Upper lobe of right lung (tissue), 1 donor: ENCODE results near the gene ANKRD24. TPM values are rescaled to one million over a fixed set of nuclear protein-coding genes. Genes with fewer than 3 reads are reported as not detected.
"Not testable (repeated sequence)": the region's sequence is repeated elsewhere in the genome, so short reads cannot be mapped to it uniquely, and the experiment has no call there.

ENCODE experiments used
- ATAC-seq: fragments of 200-7000 bp; cut with Tn5 transposase; one replicate; pipeline ENCODE4 v1.9.1; 2020; ENCODE audit warnings: mild to moderate bottlenecking, moderate library complexity
- DNase-seq: peaks from one replicate; pipeline ENCODE4 v3.0.0-alpha.2; 2020
- H3K27ac ChIP-seq: fragments of 200-600 bp; one replicate; pipeline ENCODE4 v1.8.0; 2022
- H3K27me3 ChIP-seq: fragments of 200-600 bp; one replicate; pipeline ENCODE4 v1.8.0; 2022; ENCODE audit warnings: mild to moderate bottlenecking
- H3K36me3 ChIP-seq: fragments of 200-600 bp; one replicate; pipeline ENCODE4 v1.8.0; 2022
- H3K4me1 ChIP-seq: fragments of 200-600 bp; one replicate; pipeline ENCODE4 v1.8.0; 2022
- H3K4me3 ChIP-seq: fragments of 200-600 bp; one replicate; pipeline ENCODE4 v1.8.0; 2022; ENCODE audit warnings: mild to moderate bottlenecking
- H3K9me3 ChIP-seq: fragments of 200-600 bp; one replicate; pipeline ENCODE4 v1.8.0; 2022
- intact Hi-C: fragments of 100-400 bp; cut with DNase I; formaldehyde crosslinking; loops from one replicate; pipeline ENCODE4 v1.11.0; 2022
- total RNA-seq: library from RNA; stranded (reverse); fragmentation: NEBNext Ultra II Directional; extraction: Animal tissue kit (Norgen Biotek cat#: 25700); gene quantifications from one replicate; pipeline ENCODE4 v1.2.1, GENCODE V29; 2021
- TF ChIP-seq, protein P1 (sequence below): fragments of 200-600 bp; IDR thresholded peaks from one replicate; pipeline ENCODE4 v1.8.0; 2022; ENCODE audit warnings: antibody characterized with exemption
- donor health status: DM: no; HTN: yes; CAD: no; lungs with severe emphysema.

The ANKRD24 gene
- total RNA-seq, 1 donor from 2014 or later: 2.3 TPM

DNA sequence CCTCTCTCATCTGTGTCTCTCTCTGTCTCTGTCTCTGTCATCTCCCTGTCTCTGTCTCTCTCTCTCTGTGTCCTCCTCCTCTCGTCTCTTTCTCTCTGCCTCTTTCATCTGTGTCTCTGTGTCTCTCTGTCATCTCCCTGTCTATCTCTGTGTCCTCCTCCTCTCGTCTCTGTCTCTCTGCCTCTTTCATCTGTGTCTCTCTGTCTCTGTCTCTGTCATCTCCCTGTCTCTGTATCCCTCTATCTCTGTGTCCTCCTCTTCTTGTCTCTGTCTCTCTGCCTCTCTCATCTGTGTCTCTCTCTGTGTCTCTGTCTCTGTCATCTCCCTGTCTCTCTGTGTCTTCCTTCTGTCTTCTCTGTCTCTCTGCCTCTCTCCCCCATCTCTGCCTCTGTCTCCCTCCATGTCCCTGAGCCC is 46.3 kb downstream of the ANKRD24 start:
- Histone ChIP-seq H3K36me3 (no peaks in the 10 kb centered on the region), H3K27me3 (peaks cover 42% of the 10 kb centered on the region), H3K27ac (no peak overlapping the region), H3K4me1 (peaks cover 5% of the 10 kb centered on the region), H3K9me3 (no peaks in the 10 kb centered on the region), H3K4me3 (no peak overlapping the region)
- DNase-seq (no peak), ATAC-seq (no peak)
- TF ChIP-seq, protein P1, sequence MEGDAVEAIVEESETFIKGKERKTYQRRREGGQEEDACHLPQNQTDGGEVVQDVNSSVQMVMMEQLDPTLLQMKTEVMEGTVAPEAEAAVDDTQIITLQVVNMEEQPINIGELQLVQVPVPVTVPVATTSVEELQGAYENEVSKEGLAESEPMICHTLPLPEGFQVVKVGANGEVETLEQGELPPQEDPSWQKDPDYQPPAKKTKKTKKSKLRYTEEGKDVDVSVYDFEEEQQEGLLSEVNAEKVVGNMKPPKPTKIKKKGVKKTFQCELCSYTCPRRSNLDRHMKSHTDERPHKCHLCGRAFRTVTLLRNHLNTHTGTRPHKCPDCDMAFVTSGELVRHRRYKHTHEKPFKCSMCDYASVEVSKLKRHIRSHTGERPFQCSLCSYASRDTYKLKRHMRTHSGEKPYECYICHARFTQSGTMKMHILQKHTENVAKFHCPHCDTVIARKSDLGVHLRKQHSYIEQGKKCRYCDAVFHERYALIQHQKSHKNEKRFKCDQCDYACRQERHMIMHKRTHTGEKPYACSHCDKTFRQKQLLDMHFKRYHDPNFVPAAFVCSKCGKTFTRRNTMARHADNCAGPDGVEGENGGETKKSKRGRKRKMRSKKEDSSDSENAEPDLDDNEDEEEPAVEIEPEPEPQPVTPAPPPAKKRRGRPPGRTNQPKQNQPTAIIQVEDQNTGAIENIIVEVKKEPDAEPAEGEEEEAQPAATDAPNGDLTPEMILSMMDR: no peak
- intact Hi-C loops: no loop called here

GRCh38 chr19:4229179-4229931 is 46.9 kb downstream of the ANKRD24 start, which contains the start of gene EBI3:
Gene EBI3, plus strand, starts transcription at chr19:4229523. Its CDS starts 28 bp downstream, at chr19:4229551.
- peak; percentile 49 for ATAC-seq
- TF ChIP-seq, protein P1: no peak
- no peak within 1 kb of the TSS for H3K27ac ChIP-seq

DNA sequence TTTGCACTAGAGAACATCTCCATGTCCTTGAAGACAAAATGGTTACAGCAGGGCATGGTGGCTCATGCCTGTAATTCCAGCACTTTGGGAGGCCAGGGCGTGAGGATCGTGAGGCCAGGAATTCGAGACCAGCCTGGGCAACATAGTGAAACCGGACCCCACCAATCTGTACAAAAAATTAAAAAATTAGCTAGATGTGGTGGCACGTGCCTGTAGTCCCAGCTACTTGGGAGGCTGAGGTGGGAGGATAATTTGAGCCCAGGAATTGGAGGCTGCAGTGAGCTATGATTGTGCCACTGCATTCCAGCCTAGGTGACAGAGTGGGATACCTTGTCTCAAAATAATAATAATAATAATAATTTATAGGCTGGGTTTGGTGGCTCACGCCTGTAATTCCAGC is 47.7 kb downstream of the ANKRD24 start:
- H3K27me3 ChIP-seq: peaks cover 44% of the 10 kb centered on the region
- intact Hi-C loops, DNase-seq, ATAC-seq, H3K9me3 ChIP-seq, H3K27ac ChIP-seq, H3K4me3 ChIP-seq, H3K36me3 ChIP-seq, H3K4me1 ChIP-seq: not testable (repeated sequence)

More at GRCh38 chr19:4229179-4229931, 46.9 kb downstream of the ANKRD24 start, which contains the start of gene EBI3:
- H3K9me3 ChIP-seq: no peaks in the 10 kb centered on the region
- peaks cover 44% of the 10 kb centered on the region for H3K27me3 ChIP-seq
- intact Hi-C loops: no loop called here
- H3K4me1 ChIP-seq: peaks cover 5% of the 10 kb centered on the region
- H3K4me3 ChIP-seq: no peak within 1 kb of the TSS
- DNase-seq: no peak
- no peaks in the 10 kb centered on the region for H3K36me3 ChIP-seq

- H3K4me3 ChIP-seq, H3K9me3 ChIP-seq, H3K4me1 ChIP-seq, intact Hi-C loops, ATAC-seq, H3K27ac ChIP-seq, H3K36me3 ChIP-seq, DNase-seq: not testable (repeated sequence)
- peaks cover 44% of the 10 kb centered on the region for H3K27me3 ChIP-seq
Observed at GRCh38 chr19:4231521-4231920, 49.0 kb downstream of the ANKRD24 start.

DNA sequence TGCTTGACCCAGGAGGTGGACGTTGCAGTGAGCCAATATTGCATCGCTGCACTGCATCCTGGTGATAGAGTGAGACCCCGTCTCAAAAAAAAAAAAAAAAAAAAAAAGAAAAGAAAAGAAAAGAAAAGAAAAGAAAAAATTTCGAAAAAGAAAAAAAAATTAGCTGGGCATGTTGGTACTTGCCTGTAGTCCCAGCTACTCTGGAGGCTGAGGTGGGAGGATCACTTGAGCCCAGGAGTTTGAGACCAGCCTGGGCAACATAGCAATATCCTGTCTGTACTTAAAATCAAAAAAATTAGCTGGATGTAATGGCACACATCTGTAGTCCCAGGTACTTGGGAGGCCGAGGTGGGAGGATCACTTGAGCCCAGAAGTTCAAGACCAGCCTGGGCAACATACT is 49.6 kb downstream of the ANKRD24 start:
- intact Hi-C loops, ATAC-seq, DNase-seq, H3K4me3 ChIP-seq, H3K4me1 ChIP-seq, H3K9me3 ChIP-seq, H3K27ac ChIP-seq, H3K36me3 ChIP-seq: not testable (repeated sequence)
- peaks cover 44% of the 10 kb centered on the region for H3K27me3 ChIP-seq

DNA sequence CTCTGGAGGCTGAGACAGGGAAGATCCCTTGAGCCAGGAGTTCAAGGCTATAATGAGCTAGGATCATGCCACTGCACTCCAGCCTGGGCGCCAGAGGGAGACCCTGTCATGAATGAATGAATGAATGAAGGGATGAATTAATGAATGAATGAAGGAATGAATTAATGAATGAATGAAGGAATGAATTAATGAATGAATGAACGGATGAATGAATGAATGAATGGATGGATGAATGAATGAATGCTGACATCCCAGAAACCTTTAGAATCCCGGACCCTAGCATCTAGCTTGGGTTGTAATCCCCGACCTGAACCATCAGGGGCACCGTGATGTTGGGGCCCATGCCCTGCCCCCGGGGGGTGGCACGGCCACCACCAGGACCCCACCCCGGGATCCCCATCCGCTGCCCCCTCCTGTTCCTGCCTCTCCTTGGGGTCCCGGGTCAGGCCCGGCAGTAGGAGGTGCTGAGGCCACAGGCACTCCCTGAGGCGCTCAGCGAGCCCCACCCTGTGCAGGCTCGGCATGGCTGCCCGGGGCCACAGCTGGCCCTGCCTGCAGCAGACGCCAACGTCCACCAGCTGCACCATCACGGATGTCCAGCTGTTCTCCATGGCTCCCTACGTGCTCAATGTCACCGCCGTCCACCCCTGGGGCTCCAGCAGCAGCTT is 50.3 kb downstream of the ANKRD24 start:
- Histone ChIP-seq H3K4me3 (no peak overlapping the region), H3K9me3 (no peaks in the 10 kb centered on the region), H3K4me1 (peaks cover 5% of the 10 kb centered on the region), H3K27ac (no peak overlapping the region), H3K27me3 (peaks cover 44% of the 10 kb centered on the region), H3K36me3 (no peaks in the 10 kb centered on the region)
- intact Hi-C loops: no loop called here
- TF ChIP-seq, protein P1: no peak
- no peak for DNase-seq
- peak; percentile 13 for ATAC-seq

DNA sequence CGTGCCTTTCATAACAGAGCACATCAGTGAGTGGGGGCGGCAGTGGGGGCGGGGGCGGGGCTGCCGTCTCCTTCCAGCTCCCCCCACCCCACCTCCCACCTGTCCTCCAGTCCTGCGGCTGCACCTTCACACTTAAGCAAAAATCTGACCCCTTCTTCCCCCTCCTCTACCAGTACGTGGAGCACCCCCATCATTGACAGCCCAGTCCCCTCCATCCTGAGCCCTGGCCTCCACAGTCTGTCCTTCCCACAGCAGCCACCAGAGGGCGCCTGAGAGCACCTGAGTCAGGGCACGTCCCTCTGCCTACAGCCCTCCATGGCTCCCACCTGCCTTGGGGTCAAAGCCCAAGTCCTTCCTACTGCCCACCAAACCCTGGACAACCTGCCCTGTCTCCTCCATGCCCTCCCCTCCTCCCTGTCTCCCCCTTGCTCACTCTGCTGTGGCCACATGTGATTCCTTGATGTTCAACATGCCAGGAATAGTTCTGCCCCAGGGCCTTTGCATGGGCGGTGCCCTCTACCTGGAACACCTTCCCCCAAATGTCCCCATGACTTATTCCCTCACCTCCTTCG is 50.9 kb downstream of the ANKRD24 start:
- Histone ChIP-seq H3K36me3 (no peaks in the 10 kb centered on the region), H3K4me3 (no peak overlapping the region), H3K27me3 (peaks cover 39% of the 10 kb centered on the region), H3K9me3 (no peaks in the 10 kb centered on the region), H3K4me1 (peaks cover 5% of the 10 kb centered on the region), H3K27ac (no peak overlapping the region)
- TF ChIP-seq, protein P1: peak; percentile 54
- DNase-seq (peak; percentile 77), ATAC-seq (peak; percentile 78)
- intact Hi-C loops: no loop called here
